ENCODE data around the gene ADARB2. TPM values are rescaled to one million over a fixed set of nuclear protein-coding genes. Genes with fewer than 3 reads are reported as not detected.

The ADARB2 gene
- total RNA-seq, 4 donors from 2014 or later: 2.3 to 3.7 (median 2.6) TPM

- H3K27ac ChIP-seq (replicated peaks in 1 of 4): no peak overlapping the region
- WGBS: 38% methylated on average over 8 of the region's 13 CpGs
- no peaks in the 10 kb centered on the region for H3K36me3 ChIP-seq
- intact Hi-C loops (cut with DNase I): no loop called here
- H3K27me3 ChIP-seq: peaks cover 0 to 45% (median 0%) of the 10 kb centered on the region in 4 donors
- no peak overlapping the region for H3K4me3 ChIP-seq
- no peaks in the 10 kb centered on the region for H3K9me3 ChIP-seq
- H3K4me1 ChIP-seq: no peaks in the 10 kb centered on the region
- DNase-seq (ENCODE audit: extremely low spot score): no peak
- TF ChIP-seq EP300 (IDR thresholded peaks at IDR 0.05) (no peak), POLR2AphosphoS5 (IDR thresholded peaks at IDR 0.05) (no peak), POLR2A (IDR thresholded peaks at IDR 0.05; ENCODE audit: low read depth) (no peak), CTCF (IDR thresholded peaks at IDR 0.05) (no peak)
These were observed 161.7 kb downstream of the ADARB2 start for GRCh38 chr10:1575481-1576244.

- Histone ChIP-seq H3K36me3 (no peaks in the 10 kb centered on the region), H3K4me3 (no peak overlapping the region), H3K4me1 (no peaks in the 10 kb centered on the region), H3K27ac (replicated peaks in 1 of 4) (no peak overlapping the region), H3K9me3 (no peaks in the 10 kb centered on the region), H3K27me3 (peaks cover 0 to 44% (median 0%) of the 10 kb centered on the region in 4 donors)
- 80% methylated on average over 2 of the region's 2 CpGs for WGBS
- TF ChIP-seq CTCF (IDR thresholded peaks at IDR 0.05) (no peak), EP300 (IDR thresholded peaks at IDR 0.05) (no peak), POLR2A (IDR thresholded peaks at IDR 0.05; ENCODE audit: low read depth) (no peak), POLR2AphosphoS5 (IDR thresholded peaks at IDR 0.05) (no peak)
- DNase-seq (ENCODE audit: extremely low spot score): no peak
- intact Hi-C loops (cut with DNase I): no loop called here
These were observed 162.6 kb downstream of the ADARB2 start for GRCh38 chr10:1574719-1575118.

DNA sequence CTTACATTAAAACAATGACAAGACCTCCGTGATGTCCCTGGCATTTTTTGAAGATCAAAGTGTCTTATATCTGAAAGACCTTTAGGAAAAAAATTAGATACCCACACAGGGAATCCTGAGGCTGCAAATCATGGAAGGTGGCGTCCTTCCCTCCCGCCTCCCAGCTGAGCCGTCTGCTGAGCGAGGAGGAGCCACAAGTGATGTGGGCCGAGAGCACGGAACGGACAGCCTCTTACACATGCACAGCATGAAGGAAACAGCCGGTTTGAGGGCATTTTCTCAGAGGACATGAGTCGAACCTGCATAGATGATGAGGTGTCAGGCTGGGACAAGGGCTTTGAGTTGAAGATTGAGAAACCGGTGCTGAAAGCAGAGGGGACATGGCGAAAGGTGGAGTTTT, 163.3 kb downstream of the ADARB2 start:
- WGBS: 91% methylated on average over 12 of the region's 12 CpGs

DNA sequence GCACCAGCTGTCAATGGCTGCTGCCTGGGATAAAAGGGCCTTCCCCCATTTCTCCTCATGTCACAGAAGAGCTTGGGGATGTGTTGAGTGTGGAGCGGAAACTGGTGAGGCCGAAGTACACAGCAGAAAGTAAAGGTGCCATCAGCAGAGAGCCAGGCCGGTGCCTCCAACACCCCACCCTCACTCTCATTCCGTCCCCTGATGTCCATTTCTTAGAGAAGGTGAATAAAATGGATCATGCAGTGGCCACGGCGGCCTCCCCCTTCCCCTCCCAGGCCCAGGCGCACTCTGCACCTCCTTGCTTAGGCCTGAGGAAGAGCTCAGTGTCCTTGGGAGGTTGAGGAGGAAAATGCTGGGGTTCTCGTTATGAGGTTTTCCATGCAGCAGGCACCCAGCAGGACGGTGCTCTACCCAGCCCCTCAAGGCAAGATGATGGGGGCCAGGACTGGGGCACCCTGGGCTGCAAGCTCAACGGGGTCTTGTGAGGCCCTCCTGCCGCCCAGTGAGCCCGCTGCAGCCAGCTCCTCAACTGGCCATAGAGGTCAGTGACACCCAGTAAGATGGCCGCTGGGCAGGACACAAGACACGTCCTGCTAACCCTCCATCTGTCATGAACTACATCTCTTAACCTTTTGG, 163.9 kb downstream of the ADARB2 start:
- no peak for DNase-seq (ENCODE audit: extremely low spot score)
- WGBS: 92% methylated on average over 14 of the region's 14 CpGs
- intact Hi-C loops (cut with DNase I): no loop called here
- no peaks in the 10 kb centered on the region for H3K36me3 ChIP-seq
- no peaks in the 10 kb centered on the region for H3K4me1 ChIP-seq
- no peak overlapping the region for H3K27ac ChIP-seq (replicated peaks in 1 of 4)
- H3K9me3 ChIP-seq: no peaks in the 10 kb centered on the region
- TF ChIP-seq POLR2A (IDR thresholded peaks at IDR 0.05; ENCODE audit: low read depth) (no peak), EP300 (IDR thresholded peaks at IDR 0.05) (no peak), POLR2AphosphoS5 (IDR thresholded peaks at IDR 0.05) (no peak), CTCF (IDR thresholded peaks at IDR 0.05) (no peak)
- no peak overlapping the region for H3K4me3 ChIP-seq
- peaks cover 0 to 45% (median 0%) of the 10 kb centered on the region in 4 donors for H3K27me3 ChIP-seq

More for the DNA sequence above, 163.3 kb downstream of the ADARB2 start:
- intact Hi-C loops (cut with DNase I): no loop called here
- Histone ChIP-seq H3K9me3 (no peaks in the 10 kb centered on the region), H3K4me1 (no peaks in the 10 kb centered on the region), H3K4me3 (no peak overlapping the region), H3K27ac (replicated peaks in 1 of 4) (no peak overlapping the region), H3K27me3 (peaks cover 0 to 49% (median 0%) of the 10 kb centered on the region in 4 donors), H3K36me3 (no peaks in the 10 kb centered on the region)
- DNase-seq (ENCODE audit: extremely low spot score): no peak
- TF ChIP-seq EP300 (IDR thresholded peaks at IDR 0.05) (no peak), CTCF (IDR thresholded peaks at IDR 0.05) (no peak), POLR2AphosphoS5 (IDR thresholded peaks at IDR 0.05) (no peak), POLR2A (IDR thresholded peaks at IDR 0.05; ENCODE audit: low read depth) (no peak)

Data from esophagus muscularis mucosa (tissue), 4 donors.